ENCODE results near the gene DPYSL5. TPM values are rescaled to one million over a fixed set of nuclear protein-coding genes. Genes with fewer than 3 reads are reported as not detected.

DPYSL5 gene
- total RNA-seq, 1 donor from 2014 or later: under 0.01 TPM

DNA sequence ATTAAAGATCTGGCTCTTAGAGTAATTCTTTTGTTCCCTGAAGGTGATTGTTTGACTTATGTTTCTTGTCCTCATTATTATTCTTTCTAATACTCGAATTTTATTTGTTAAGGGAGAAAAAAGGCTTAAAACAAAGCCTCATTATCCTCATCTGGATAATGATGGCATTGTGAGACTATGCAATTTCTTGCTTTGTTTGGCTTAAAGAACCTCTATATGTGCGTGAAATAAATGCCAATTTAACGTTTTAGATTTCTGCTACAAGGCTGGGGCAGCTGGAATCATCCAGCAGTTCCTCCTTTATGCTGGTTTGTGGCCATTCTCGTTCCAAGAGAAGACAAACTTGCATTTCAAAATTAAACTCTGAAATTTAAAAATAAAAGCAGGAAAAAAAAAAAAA is 4.9 kb upstream of the DPYSL5 start:
- DNase-seq (ENCODE audit: low read depth in 2 of 2): no peak

- DNase-seq (ENCODE audit: low read depth in 2 of 2): no peak
Measured at GRCh38 chr2:26845021-26845420, 2.9 kb upstream of the DPYSL5 start.

- peak; percentile 41 to 71 for DNase-seq (ENCODE audit: low read depth in 2 of 2)
Measured at GRCh38 chr2:26846334-26847306, 1.3 kb upstream of the DPYSL5 start.

DNA sequence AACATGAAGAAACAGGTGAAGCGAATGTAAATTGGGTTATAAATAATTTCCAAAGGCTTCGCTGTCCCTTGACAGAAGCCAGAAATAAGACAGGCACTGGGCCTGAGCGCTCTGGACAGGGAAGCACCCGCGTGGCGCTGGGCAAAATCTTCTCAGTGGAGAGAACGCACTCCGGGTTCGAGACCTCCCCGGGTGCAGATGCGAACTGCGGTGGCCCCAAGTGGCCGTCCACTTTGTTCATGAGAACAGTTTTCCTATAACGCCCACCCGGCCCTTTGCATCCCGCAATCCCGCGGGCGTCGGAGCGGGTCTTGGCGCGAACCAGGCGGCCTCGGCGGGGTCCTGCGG is 651 bp upstream of the DPYSL5 start:
- DNase-seq (ENCODE audit: low read depth in 2 of 2): no peak

- no peak for DNase-seq (ENCODE audit: low read depth in 2 of 2)
Measured at GRCh38 chr2:26848336-26849055, 564 bp downstream of the DPYSL5 start.

DNA sequence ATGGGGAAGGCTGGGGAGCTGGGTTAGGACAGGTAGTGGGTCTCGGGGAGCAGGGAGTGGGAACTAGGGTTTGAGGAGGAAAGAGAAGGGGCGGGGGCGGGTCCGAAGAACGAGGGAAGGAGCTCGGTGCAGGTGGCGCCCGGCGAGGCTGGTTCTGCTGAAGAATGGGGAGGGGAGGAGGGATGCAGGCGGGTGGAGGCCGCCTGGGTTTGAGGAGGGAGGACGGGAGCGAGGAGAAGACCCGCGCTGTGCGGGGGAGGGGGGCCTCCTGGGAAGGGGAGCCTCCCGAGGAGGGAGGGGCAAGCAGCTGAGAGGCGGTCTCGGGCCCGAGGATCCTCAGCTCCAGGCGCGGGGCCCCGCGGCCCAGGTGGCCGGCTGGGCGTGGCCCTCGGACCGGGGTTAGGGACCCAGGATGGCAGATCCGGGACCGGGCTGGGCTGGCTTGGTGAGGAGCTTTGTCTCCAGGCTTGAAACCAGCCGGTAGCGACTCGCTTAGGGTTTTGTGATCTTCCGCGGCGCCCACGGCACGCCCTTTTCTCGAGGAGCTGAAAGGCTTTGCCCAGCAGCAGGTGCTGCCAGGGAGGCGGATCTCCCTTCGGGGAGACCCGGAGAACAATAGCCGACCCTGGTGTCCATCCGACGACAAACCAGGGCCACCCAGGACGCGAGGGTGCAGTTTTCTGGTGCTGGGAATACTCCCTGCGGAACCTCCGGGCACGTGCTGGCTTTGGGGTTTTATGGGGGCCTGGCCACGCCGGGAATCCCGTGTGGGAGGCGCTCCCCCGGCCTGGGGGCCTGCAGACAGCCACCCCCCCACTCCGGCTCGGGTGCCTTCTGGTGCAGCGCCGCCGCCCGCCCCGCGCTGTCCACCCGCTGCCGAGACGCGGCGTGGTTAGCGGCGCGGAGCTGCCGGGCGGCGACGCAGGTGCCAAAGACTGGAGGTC is 1.4 kb downstream of the DPYSL5 start:
- DNase-seq (ENCODE audit: low read depth in 2 of 2): no peak

- DNase-seq (ENCODE audit: low read depth in 2 of 2): no peak
Measured at GRCh38 chr2:26850000-26850431, 2.1 kb downstream of the DPYSL5 start.

- DNase-seq (ENCODE audit: low read depth in 2 of 2): no peak
Measured at GRCh38 chr2:26850505-26850904, 2.6 kb downstream of the DPYSL5 start.

DNA sequence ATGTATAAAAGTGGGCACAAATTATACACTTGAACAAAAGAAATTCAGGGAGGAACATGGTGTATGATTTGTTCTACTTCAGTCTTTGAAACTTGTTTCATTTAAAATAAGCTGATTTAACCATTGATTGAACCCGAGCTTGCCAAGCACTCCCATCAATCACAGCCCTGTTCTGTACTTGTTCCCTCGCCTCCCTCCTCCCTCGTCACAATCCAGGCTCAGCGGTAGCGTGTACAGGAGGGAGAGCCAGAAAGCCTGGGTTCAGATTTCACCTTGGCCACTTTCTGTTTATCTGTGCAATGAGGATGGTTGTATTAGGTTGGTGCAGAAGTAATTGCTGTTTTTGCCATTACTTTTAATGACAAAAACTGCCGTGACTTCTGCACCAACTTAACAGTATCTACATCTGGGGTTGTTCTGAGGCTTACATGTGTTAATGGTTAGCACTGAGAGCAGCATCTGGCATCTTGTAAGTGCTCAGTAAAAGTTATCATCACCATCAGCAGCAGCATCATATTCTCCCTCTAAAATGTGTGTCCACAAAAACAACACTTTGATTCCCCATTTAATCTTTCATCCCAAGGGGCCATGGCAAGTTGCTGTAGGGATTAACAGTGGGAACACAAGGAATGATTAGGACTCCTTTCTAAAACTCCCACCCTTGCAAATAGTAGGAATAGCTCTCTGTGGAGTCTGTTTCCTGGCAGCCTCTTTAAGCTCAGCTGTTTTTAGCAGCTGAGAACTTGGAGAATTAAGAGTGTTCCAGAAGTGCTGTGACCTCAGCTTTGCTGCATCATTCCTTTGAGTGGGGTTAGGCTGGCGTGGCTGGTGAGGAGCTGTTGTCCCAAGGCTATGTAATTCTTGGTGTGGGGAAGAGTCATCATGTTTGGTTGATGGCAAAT is 4.7 kb downstream of the DPYSL5 start:
- no peak for DNase-seq (ENCODE audit: low read depth in 2 of 2)

DNA sequence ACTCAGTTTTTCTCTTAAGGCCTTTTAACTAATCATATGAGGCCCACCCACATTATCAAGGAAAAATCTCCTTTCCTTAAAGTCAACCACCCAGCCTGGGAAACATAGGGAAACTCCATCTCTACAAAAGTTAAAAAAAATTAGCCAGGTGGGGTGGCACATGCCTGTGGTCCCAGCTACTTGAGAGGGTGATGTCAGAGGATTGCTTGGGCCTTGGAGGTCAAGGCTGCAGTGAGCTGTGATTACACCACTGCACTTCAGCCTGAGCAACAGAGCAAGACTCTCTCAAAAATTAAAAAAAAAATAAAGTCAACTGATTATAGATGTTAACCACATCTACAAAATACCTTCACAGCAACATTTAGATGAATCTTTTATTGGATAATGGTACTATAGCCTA is 5.8 kb downstream of the DPYSL5 start:
- no peak for DNase-seq (ENCODE audit: low read depth in 2 of 2)

GRCh38 chr2:26854283-26854827 is 6.4 kb downstream of the DPYSL5 start:
- DNase-seq (ENCODE audit: low read depth in 2 of 2): no peak

DNA sequence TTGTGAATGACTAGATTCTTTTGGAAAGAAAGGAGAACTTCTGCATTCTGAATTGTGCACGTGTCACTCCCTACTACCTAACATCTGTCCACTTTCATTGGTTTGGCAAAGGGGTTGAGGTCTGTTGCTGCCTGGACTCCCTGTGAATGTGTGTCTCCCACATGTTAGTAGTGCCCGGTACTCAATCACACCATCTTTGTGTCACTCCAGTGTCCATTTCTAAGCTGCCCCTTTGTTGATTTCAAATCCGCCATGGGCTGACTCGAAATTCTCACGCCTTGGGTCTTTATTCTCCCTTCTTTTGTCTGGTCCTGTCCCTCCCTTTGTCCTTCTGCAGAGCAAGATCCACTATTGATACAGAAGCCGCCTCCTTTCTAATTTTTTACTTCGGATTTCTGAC is 7.5 kb downstream of the DPYSL5 start:
- no peak for DNase-seq (ENCODE audit: low read depth in 2 of 2)

GRCh38 chr2:26859622-26860021 is 11.7 kb downstream of the DPYSL5 start:
- no peak for DNase-seq (ENCODE audit: low read depth in 2 of 2)

GRCh38 chr2:26860211-26860850 is 12.4 kb downstream of the DPYSL5 start:
- DNase-seq (ENCODE audit: low read depth in 2 of 2): no peak

DNA sequence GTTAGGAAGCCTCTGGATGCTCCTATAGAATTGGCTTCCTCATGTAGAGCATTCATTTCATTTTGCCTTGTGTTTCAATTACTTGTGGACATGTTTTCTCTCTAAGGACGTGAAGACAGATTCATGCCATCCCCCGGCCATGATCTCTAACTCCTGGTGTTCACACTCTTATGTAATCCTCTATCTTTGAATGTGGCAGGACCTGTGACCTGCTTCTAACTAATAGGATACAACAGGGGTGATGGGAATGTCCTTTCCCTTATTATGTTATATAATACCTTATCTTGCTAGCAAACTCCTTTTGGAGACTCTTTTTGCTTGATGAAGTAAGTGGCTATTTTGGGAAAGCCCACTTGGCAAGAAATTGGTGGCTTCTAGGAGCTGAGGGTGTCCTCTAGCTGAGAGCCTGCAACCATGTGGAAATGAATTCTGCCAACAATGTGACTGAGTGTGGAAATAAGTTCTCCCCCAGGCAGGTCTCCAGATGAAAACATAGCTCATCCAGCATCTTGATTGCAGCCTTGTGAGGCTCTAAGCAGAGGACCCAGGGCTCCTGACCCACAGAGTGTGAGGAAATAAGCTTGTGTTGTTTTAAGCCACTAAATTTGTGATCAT is 13.8 kb downstream of the DPYSL5 start:
- DNase-seq (ENCODE audit: low read depth in 2 of 2): no peak

GRCh38 chr2:26864226-26864625 is 16.3 kb downstream of the DPYSL5 start:
- DNase-seq (ENCODE audit: low read depth in 2 of 2): no peak

- DNase-seq (ENCODE audit: low read depth in 2 of 2): no peak
Measured at GRCh38 chr2:26864646-26865045, 16.7 kb downstream of the DPYSL5 start.

- no peak for DNase-seq (ENCODE audit: low read depth in 2 of 2)
Measured at GRCh38 chr2:26870585-26871095, 22.7 kb downstream of the DPYSL5 start.

Data from dermis microvascular lymphatic vessel endothelial cell (primary cell).